CD4-positive, alpha-beta T cell treated with Interleukin-15 for 1 hour (primary cell): Measurements from ENCODE around the gene SHH.

Experiments used
- DNase-seq: peaks from one replicate; pipeline ENCODE4 v3.0.0-alpha.2; 2020

SHH gene

GRCh38 chr7:155811895-155812761 is at the start of gene SHH:
Gene SHH, minus strand, starts transcription at chr7:155812463. Its CDS starts 341 bp downstream, at chr7:155812122.
- no peak for DNase-seq

- DNase-seq, result no peak
These were observed 49.2 kb upstream of the SHH start for GRCh38 chr7:155861480-155861868.

- no peak for DNase-seq
These were observed 48.7 kb upstream of the SHH start for GRCh38 chr7:155860840-155861479.

GRCh38 chr7:155860461-155860839 is 48.2 kb upstream of the SHH start:
- no peak for DNase-seq

GRCh38 chr7:155858521-155859061 is 46.3 kb upstream of the SHH start:
- no peak for DNase-seq

GRCh38 chr7:155857141-155857540 is 44.9 kb upstream of the SHH start:
- no peak for DNase-seq

- DNase-seq, result no peak
These were observed 44.4 kb upstream of the SHH start for GRCh38 chr7:155856656-155857055.

- no peak for DNase-seq
These were observed 40.4 kb upstream of the SHH start for GRCh38 chr7:155852426-155853301.

- DNase-seq, result no peak
These were observed 39.6 kb upstream of the SHH start for GRCh38 chr7:155851892-155852291.

GRCh38 chr7:155850766-155851678 is 38.8 kb upstream of the SHH start:
- DNase-seq, result no peak

GRCh38 chr7:155850001-155850436 is 37.8 kb upstream of the SHH start:
- DNase-seq, result no peak

- no peak for DNase-seq
These were observed 36.7 kb upstream of the SHH start for GRCh38 chr7:155848691-155849669.

GRCh38 chr7:155847821-155848435 is 35.7 kb upstream of the SHH start:
- no peak for DNase-seq

- DNase-seq, result no peak
These were observed 34.7 kb upstream of the SHH start for GRCh38 chr7:155846936-155847335.

- no peak for DNase-seq
These were observed 33.9 kb upstream of the SHH start for GRCh38 chr7:155846156-155846555.

- DNase-seq, result no peak
These were observed 33.0 kb upstream of the SHH start for GRCh38 chr7:155845226-155845625.

GRCh38 chr7:155844526-155844925 is 32.3 kb upstream of the SHH start:
- DNase-seq, result no peak

- no peak for DNase-seq
These were observed 31.8 kb upstream of the SHH start for GRCh38 chr7:155844019-155844453.

GRCh38 chr7:155843426-155844018 is 31.3 kb upstream of the SHH start:
- DNase-seq, result no peak
